Panc1 (cell line): Measurements from ENCODE around the gene TIAM2. TPM values are rescaled to one million over a fixed set of nuclear protein-coding genes. Genes with fewer than 3 reads are reported as not detected.

Source experiments
- ATAC-seq: fragments of 200-7000 bp; cut with Tn5 transposase; 2 replicates; pipeline ENCODE4 v1.9.1; 2020; ENCODE audit warnings: mild to moderate bottlenecking, moderate library complexity
- BruUV-seq: library from RNA; stranded (reverse); fragments of 400-500 nt; replicated peaks from 2 replicates; lab custom pipeline; 2021; lab: Mats Ljungman, UMichigan
- CTCF ChIA-PET: fragments of 300-600 bp; sonication (Branson Sonifier 250); formaldehyde crosslinking; loops from one replicate; lab custom pipeline; 2022; ENCODE audit warnings: antibody characterized with exemption; lab: Charles Lee
- POLR2A ChIA-PET: fragments of 300-600 bp; sonication (Branson Sonifier 250); formaldehyde crosslinking; loops from one replicate; lab custom pipeline; 2022; ENCODE audit warnings: antibody characterized with exemption; lab: Charles Lee
- DNase-seq: peaks from one replicate; pipeline ENCODE4 v3.0.0-alpha.2; 2010; ENCODE audit warnings: low read depth, low spot score
- H3K27ac ChIP-seq: 2 replicates; pipeline ENCODE4 v1.5.1; 2011; ENCODE audit warnings: mild to moderate bottlenecking, low read length, inconsistent platforms
- H3K27me3 ChIP-seq: fragments of 200-500 bp; sonication (Bioruptor generic); 2 replicates; pipeline ENCODE4 v1.6.0; 2014; ENCODE audit warnings: low read length, inconsistent platforms; ENCODE audit not compliant: control insufficient read depth, insufficient read depth
- H3K36me3 ChIP-seq: fragments of 200-500 bp; sonication (Bioruptor generic); 2 replicates; pipeline ENCODE4 v1.5.1; 2014; ENCODE audit warnings: inconsistent platforms, mild to moderate bottlenecking, low read length, moderate library complexity; ENCODE audit not compliant: control insufficient read depth, insufficient read depth
- H3K4me1 ChIP-seq: 2 replicates; pipeline ENCODE4 v1.5.1; 2011; ENCODE audit warnings: inconsistent platforms, mild to moderate bottlenecking, low read length, moderate library complexity; ENCODE audit not compliant: control insufficient read depth, insufficient read depth
- H3K4me3 ChIP-seq, 2 experiments: 2 replicates each; pipeline ENCODE4 v1.5.1; 2011 to 2012; ENCODE audit warnings: low read depth in 2 of 2, low read length in 2 of 2, mild to moderate bottlenecking in 2 of 2, inconsistent platforms in 1 of 2, moderate library complexity in 1 of 2
- H3K9me3 ChIP-seq: fragments of 200-500 bp; sonication (Bioruptor generic); 2 replicates; pipeline ENCODE4 v1.5.1; 2014; ENCODE audit warnings: low read depth, mild to moderate bottlenecking, inconsistent platforms, low read length, moderate library complexity; ENCODE audit not compliant: control insufficient read depth, insufficient read depth
- POLR2AphosphoS5 ChIP-seq: IDR thresholded peaks from 2 replicates; pipeline ENCODE4 v1.6.1; 2012; ENCODE audit warnings: mild to moderate bottlenecking, low read depth, low read length, moderate library complexity
- SIN3A ChIP-seq: IDR thresholded peaks from 2 replicates; pipeline ENCODE4 v1.6.1; 2012; ENCODE audit warnings: low read depth, mild to moderate bottlenecking, low read length, moderate library complexity, borderline replicate concordance; ENCODE audit not compliant: insufficient read depth
- TCF7L2 ChIP-seq: IDR thresholded peaks from 2 replicates; pipeline ENCODE4 v1.6.1; 2011; ENCODE audit warnings: mild to moderate bottlenecking, low read depth, low read length, inconsistent platforms
- in situ Hi-C: cut with HindIII; loops from 2 replicates; pipeline ENCODE4 v1.10.0; 2016; ENCODE audit warnings: low sequenced_read_pairs, low pct_unique_long_range_greater_than_20kb
- intact Hi-C: fragments of 100-400 bp; cut with micrococcal nuclease; formaldehyde crosslinking; loops from one replicate; pipeline ENCODE4 v1.10.0; 2022; ENCODE audit not compliant: unreplicated experiment
- total RNA-seq: library from RNA; stranded (reverse); gene quantifications from one replicate; pipeline ENCODE4 v1.2.1, GENCODE V29; 2021; ENCODE audit not compliant: unreplicated experiment
- TF ChIP-seq, protein P1 (sequence below), 2 experiments: IDR thresholded peaks; 2 replicates each; pipeline ENCODE4 v1.6.1; 2011 to 2012; ENCODE audit warnings: low read depth in 2 of 2, control low read depth in 1 of 2, low read length in 1 of 2, mild to moderate bottlenecking in 1 of 2, moderate library complexity in 1 of 2; ENCODE audit not compliant: insufficient read depth in 1 of 2
- TF ChIP-seq, protein P2 (sequence below): fragments of 450-650 bp; IDR thresholded peaks from 2 replicates; pipeline ENCODE4 v1.5.1; 2017; ENCODE audit warnings: mild to moderate bottlenecking

TIAM2 gene
- total RNA-seq, 1 experiment from 2014 or later = 14.9 TPM

DNA sequence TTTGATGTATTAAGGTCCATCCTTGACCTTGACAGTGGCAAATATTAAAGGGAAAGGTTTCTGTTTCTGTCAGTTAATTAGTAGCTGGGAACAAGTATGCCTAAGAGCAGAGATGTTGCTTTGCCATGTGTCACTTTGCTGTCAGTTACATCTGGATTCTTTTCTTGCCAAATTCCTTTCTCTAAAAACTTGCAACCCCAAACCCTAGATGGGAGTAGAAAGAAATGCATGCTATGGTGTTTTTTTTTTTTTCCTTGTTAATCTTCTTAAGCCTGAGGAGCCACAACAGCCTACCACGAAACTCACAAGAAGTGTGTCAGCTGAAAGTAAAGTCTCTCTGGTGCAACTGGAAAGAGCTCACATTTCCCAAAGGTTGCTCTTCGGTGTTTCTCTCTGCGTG lies 250.7 kb downstream of the TIAM2 start:
- BruUV-seq = no TSS peak
- POLR2A ChIA-PET = no interaction called here
- H3K9me3 ChIP-seq = no peaks in the 10 kb centered on the region
- ATAC-seq = no peak
- TF ChIP-seq POLR2AphosphoS5 (no peak), TCF7L2 (no peak)
- TF ChIP-seq, protein P1, sequence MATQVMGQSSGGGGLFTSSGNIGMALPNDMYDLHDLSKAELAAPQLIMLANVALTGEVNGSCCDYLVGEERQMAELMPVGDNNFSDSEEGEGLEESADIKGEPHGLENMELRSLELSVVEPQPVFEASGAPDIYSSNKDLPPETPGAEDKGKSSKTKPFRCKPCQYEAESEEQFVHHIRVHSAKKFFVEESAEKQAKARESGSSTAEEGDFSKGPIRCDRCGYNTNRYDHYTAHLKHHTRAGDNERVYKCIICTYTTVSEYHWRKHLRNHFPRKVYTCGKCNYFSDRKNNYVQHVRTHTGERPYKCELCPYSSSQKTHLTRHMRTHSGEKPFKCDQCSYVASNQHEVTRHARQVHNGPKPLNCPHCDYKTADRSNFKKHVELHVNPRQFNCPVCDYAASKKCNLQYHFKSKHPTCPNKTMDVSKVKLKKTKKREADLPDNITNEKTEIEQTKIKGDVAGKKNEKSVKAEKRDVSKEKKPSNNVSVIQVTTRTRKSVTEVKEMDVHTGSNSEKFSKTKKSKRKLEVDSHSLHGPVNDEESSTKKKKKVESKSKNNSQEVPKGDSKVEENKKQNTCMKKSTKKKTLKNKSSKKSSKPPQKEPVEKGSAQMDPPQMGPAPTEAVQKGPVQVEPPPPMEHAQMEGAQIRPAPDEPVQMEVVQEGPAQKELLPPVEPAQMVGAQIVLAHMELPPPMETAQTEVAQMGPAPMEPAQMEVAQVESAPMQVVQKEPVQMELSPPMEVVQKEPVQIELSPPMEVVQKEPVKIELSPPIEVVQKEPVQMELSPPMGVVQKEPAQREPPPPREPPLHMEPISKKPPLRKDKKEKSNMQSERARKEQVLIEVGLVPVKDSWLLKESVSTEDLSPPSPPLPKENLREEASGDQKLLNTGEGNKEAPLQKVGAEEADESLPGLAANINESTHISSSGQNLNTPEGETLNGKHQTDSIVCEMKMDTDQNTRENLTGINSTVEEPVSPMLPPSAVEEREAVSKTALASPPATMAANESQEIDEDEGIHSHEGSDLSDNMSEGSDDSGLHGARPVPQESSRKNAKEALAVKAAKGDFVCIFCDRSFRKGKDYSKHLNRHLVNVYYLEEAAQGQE (IDR thresholded peaks at IDR 0.05; ENCODE audit: insufficient read depth in 1 of 2, low read depth in 2 of 2, low read length in 1 of 2) = no peak
- TF ChIP-seq, protein P2, sequence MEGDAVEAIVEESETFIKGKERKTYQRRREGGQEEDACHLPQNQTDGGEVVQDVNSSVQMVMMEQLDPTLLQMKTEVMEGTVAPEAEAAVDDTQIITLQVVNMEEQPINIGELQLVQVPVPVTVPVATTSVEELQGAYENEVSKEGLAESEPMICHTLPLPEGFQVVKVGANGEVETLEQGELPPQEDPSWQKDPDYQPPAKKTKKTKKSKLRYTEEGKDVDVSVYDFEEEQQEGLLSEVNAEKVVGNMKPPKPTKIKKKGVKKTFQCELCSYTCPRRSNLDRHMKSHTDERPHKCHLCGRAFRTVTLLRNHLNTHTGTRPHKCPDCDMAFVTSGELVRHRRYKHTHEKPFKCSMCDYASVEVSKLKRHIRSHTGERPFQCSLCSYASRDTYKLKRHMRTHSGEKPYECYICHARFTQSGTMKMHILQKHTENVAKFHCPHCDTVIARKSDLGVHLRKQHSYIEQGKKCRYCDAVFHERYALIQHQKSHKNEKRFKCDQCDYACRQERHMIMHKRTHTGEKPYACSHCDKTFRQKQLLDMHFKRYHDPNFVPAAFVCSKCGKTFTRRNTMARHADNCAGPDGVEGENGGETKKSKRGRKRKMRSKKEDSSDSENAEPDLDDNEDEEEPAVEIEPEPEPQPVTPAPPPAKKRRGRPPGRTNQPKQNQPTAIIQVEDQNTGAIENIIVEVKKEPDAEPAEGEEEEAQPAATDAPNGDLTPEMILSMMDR = no peak
- DNase-seq = no peak
- no peaks in the 10 kb centered on the region for H3K27me3 ChIP-seq
- in situ Hi-C loops = no loop called here
- CTCF ChIA-PET = interaction anchor here (0.7 kb wide), 1 partner anchor 158 kb away, joined by 7 read pairs; no protein-coding TSS in a partner anchor
- no peak overlapping the region for H3K4me3 ChIP-seq
- H3K4me1 ChIP-seq = peaks cover 3% of the 10 kb centered on the region; the same call in 1 of the 2 replicates
- H3K36me3 ChIP-seq = peaks cover 5% of the 10 kb centered on the region
- intact Hi-C loops = loop anchor here (5.0 kb wide), 1 partner anchor 319 kb away; no protein-coding TSS in a partner anchor
- peak overlapping the region; percentile 80 for H3K27ac ChIP-seq

DNA sequence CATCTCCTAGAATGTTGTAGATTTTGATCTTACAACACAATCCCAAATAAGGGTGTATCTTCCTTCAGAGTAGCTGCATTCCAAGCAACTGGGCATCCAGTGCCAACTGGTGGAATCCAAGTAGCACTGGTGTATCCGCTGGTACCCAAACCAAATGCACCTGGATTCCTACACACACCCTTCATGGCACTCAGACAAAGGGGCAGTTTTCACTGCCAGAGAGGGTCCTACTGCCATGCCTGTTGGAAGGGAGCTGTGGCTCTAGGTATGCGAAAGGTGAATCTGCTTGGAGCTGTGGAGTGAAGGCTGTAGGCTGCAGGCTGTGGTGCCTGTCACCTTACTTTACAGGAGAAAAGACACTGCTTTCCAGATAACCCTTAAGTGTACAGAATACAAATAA lies 251.7 kb downstream of the TIAM2 start:
- ATAC-seq = no peak
- intact Hi-C loops = loop anchor here (5.0 kb wide), 1 partner anchor 320 kb away; no protein-coding TSS in a partner anchor
- no peaks in the 10 kb centered on the region for H3K9me3 ChIP-seq
- H3K4me1 ChIP-seq = peaks cover 3% of the 10 kb centered on the region; the same call in 1 of the 2 replicates
- peaks cover 5% of the 10 kb centered on the region for H3K36me3 ChIP-seq
- BruUV-seq = no TSS peak
- POLR2A ChIA-PET = no interaction called here
- peak overlapping the region; percentile 80 for H3K27ac ChIP-seq
- in situ Hi-C loops = no loop called here
- H3K4me3 ChIP-seq = no peak overlapping the region
- CTCF ChIA-PET = interaction anchor here (0.5 to 0.6 kb wide), 2 partner anchors 69 to 72 kb away, joined by 3 to 8 read pairs; no protein-coding TSS in a partner anchor
- no peak for DNase-seq
- H3K27me3 ChIP-seq = no peaks in the 10 kb centered on the region
- TF ChIP-seq POLR2AphosphoS5 = no peak
- TF ChIP-seq, protein P2 = no peak
- TF ChIP-seq SIN3A = no peak
- TF ChIP-seq, protein P1 (IDR thresholded peaks at IDR 0.05; ENCODE audit: insufficient read depth in 1 of 2, low read depth in 2 of 2, low read length in 1 of 2) = no peak
- TF ChIP-seq TCF7L2 = no peak
